HL-60 (cell line): ENCODE measurements around the gene LRP5.

ENCODE experiments used
- DNase-seq, 2 experiments: peaks; one replicate each; pipeline ENCODE4 v3.0.0-alpha.2; 2010 to 2020; ENCODE audit warnings: low read depth in 1 of 2, low spot score in 1 of 2
- H3K27ac ChIP-seq: fragments of 250-450 bp; sonication (Bioruptor Pico); replicated peaks from 2 replicates; pipeline ENCODE4 v1.5.1; 2020; ENCODE audit warnings: mild to moderate bottlenecking, moderate library complexity
- H3K27me3 ChIP-seq: fragments of 250-450 bp; sonication (Bioruptor Pico); 2 replicates; pipeline ENCODE4 v1.5.1; 2021; ENCODE audit warnings: mild to moderate bottlenecking, moderate library complexity; ENCODE audit not compliant: insufficient read depth, poor library complexity, severe bottlenecking
- H3K4me3 ChIP-seq: replicated peaks from 2 replicates; pipeline ENCODE4 v1.5.1; 2011; ENCODE audit warnings: mild to moderate bottlenecking, control low read depth, low read length; ENCODE audit not compliant: insufficient read depth
- CTCF ChIP-seq: IDR thresholded peaks from one replicate; pipeline ENCODE4 v1.5.1; 2011; ENCODE audit warnings: low read length, control low read depth, inconsistent platforms; ENCODE audit not compliant: insufficient read depth
- GABPA ChIP-seq: IDR thresholded peaks from 2 replicates; pipeline ENCODE4 v1.6.1; 2012; ENCODE audit warnings: low read depth
- POLR2AphosphoS5 ChIP-seq: IDR thresholded peaks from 2 replicates; pipeline ENCODE4 v1.6.1; 2012; ENCODE audit warnings: low read depth
- SPI1 ChIP-seq: IDR thresholded peaks from 2 replicates; pipeline ENCODE4 v1.6.1; 2012; ENCODE audit warnings: low read depth, mild to moderate bottlenecking, borderline replicate concordance
- TF ChIP-seq, protein P1 (sequence below): IDR thresholded peaks from 2 replicates; pipeline ENCODE4 v1.6.1; 2012; ENCODE audit warnings: low read depth; ENCODE audit not compliant: insufficient replicate concordance

Gene LRP5

GRCh38 chr11:68306636-68307035 lies 5.8 kb upstream of the LRP5 start:
- no peak for TF ChIP-seq GABPA
- no peak for DNase-seq
- H3K27me3 ChIP-seq, result no peaks in the 10 kb centered on the region
- H3K4me3 ChIP-seq, result no peak overlapping the region
- H3K27ac ChIP-seq, result no peak overlapping the region

- H3K27ac ChIP-seq, result no peak overlapping the region
- H3K27me3 ChIP-seq, result no peaks in the 10 kb centered on the region
- no peak for DNase-seq
- H3K4me3 ChIP-seq, result no peak overlapping the region
- TF ChIP-seq SPI1 (no peak), POLR2AphosphoS5 (no peak), CTCF (no peak), GABPA (no peak)
- TF ChIP-seq, protein P1, sequence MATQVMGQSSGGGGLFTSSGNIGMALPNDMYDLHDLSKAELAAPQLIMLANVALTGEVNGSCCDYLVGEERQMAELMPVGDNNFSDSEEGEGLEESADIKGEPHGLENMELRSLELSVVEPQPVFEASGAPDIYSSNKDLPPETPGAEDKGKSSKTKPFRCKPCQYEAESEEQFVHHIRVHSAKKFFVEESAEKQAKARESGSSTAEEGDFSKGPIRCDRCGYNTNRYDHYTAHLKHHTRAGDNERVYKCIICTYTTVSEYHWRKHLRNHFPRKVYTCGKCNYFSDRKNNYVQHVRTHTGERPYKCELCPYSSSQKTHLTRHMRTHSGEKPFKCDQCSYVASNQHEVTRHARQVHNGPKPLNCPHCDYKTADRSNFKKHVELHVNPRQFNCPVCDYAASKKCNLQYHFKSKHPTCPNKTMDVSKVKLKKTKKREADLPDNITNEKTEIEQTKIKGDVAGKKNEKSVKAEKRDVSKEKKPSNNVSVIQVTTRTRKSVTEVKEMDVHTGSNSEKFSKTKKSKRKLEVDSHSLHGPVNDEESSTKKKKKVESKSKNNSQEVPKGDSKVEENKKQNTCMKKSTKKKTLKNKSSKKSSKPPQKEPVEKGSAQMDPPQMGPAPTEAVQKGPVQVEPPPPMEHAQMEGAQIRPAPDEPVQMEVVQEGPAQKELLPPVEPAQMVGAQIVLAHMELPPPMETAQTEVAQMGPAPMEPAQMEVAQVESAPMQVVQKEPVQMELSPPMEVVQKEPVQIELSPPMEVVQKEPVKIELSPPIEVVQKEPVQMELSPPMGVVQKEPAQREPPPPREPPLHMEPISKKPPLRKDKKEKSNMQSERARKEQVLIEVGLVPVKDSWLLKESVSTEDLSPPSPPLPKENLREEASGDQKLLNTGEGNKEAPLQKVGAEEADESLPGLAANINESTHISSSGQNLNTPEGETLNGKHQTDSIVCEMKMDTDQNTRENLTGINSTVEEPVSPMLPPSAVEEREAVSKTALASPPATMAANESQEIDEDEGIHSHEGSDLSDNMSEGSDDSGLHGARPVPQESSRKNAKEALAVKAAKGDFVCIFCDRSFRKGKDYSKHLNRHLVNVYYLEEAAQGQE, result no peak
These were observed 4.3 kb upstream of the LRP5 start for GRCh38 chr11:68308068-68308467.

GRCh38 chr11:68309621-68310185 lies 2.7 kb upstream of the LRP5 start:
- Histone ChIP-seq H3K27me3 (no peaks in the 10 kb centered on the region), H3K27ac (no peak overlapping the region), H3K4me3 (no peak overlapping the region)
- no peak for TF ChIP-seq SPI1
- no peak for TF ChIP-seq CTCF
- TF ChIP-seq, protein P1, result no peak
- no peak for TF ChIP-seq GABPA
- TF ChIP-seq POLR2AphosphoS5, result no peak
- no peak for DNase-seq

DNA sequence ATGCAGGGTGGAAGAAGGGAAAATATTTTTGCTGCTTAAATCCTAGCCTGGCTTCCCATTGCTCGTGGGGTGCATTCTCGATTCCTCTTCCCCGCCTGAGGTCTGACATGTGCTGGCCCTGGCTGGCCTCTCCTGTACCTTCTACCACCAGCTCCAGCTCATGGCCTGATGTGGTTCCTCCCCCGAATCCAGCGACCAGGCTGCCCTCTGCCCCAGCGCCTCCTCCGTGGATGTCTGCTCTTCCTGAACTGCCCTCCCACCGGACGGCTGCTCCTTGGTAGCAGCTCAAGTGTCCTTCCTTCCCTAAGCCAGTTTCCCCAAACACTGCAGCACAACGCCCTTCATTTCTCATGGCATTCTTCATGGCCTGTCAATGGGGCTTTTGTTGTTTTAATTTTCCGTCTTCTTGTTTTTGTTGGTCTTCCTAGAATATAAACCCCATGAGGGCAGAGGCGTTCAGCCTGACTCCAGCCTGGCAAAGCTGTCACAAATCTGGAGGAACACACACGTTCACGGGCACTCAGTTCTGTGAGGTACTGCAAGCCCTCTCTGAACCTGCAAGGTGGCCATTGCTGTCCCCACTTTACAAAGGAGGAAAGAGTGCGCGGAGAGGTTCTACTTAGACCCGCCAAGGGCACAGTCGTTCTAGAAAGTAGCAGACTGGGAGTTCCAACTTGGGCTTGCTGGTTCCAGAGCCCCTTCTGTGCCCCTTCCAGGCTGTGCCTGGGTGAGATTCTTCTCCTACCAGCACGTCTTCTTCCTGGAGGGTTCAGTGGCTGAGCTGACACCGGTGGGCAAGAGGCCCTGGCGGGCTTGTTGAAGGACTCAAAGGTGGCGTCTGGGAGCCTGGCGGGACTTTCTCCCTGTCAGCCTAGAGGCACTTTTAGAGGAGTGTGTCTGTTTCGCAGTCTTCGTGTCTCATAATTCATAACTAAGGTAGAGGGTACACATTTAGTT lies 953 bp upstream of the LRP5 start:
- TF ChIP-seq, protein P1, result no peak
- TF ChIP-seq POLR2AphosphoS5 (no peak), SPI1 (no peak), CTCF (no peak), GABPA (no peak)
- Histone ChIP-seq H3K27ac (no peak overlapping the region), H3K27me3 (no peaks in the 10 kb centered on the region), H3K4me3 (no peak overlapping the region; the same call in 1 of the 2 replicates)
- DNase-seq, result no peak
